H1 (cell line): ENCODE measurements around the gene ERV3-1. TPM values are rescaled to one million over a fixed set of nuclear protein-coding genes. Genes with fewer than 3 reads are reported as not detected.
"Not testable (repeated sequence)": the region's sequence is repeated elsewhere in the genome, so short reads cannot be mapped to it uniquely, and the experiment has no call there.

Source experiments
- CTCF ChIA-PET: fragments of 300-600 bp; sonication (Branson Sonifier 250); formaldehyde crosslinking; loops from one replicate; lab custom pipeline; 2021; ENCODE audit not compliant: partially characterized antibody; lab: Charles Lee
- POLR2A ChIA-PET: fragments of 300-600 bp; sonication (Branson Sonifier 250); formaldehyde crosslinking; loops from one replicate; lab custom pipeline; 2021; ENCODE audit warnings: inconsistent platforms; ENCODE audit not compliant: partially characterized antibody; lab: Charles Lee
- DNase-seq, 2 experiments: peaks; one replicate each; pipeline versions ENCODE4 v3.0.0 to v3.0.0-alpha.2; 2010 to 2022; ENCODE audit warnings: low spot score in 2 of 2, low read depth in 1 of 2, mixed read lengths in 1 of 2
- FAIRE-seq: peaks from 2 replicates; lab custom pipeline; 2011; peaks lifted over from hg19 to GRCh38; lab: Jason Lieb, UNC
- H2AFZ ChIP-seq: 2 replicates; pipeline ENCODE4 v1.8.1; 2012; ENCODE audit warnings: low read length, inconsistent platforms
- H2AK5ac ChIP-seq: 2 replicates; pipeline ENCODE4 v1.6.1; 2013; ENCODE audit warnings: low read depth, low read length
- H2BK120ac ChIP-seq: replicated peaks from 2 replicates; pipeline ENCODE3; 2013; ENCODE audit warnings: low read depth, low read length, inconsistent platforms
- H2BK12ac ChIP-seq: 2 replicates; pipeline ENCODE4 v1.6.1; 2013; ENCODE audit warnings: low read depth, low read length
- H2BK15ac ChIP-seq: 2 replicates; pipeline ENCODE4 v1.6.1; 2013; ENCODE audit warnings: low read length
- H2BK20ac ChIP-seq: 2 replicates; pipeline ENCODE4 v1.6.1; 2013; ENCODE audit warnings: low read length
- H2BK5ac ChIP-seq: 2 replicates; pipeline ENCODE4 v1.6.1; 2013; ENCODE audit warnings: low read depth, low read length
- H3K14ac ChIP-seq: 2 replicates; pipeline ENCODE4 v1.6.1; 2013; ENCODE audit warnings: inconsistent platforms; ENCODE audit not compliant: insufficient read length
- H3K18ac ChIP-seq: 2 replicates; pipeline ENCODE4 v1.6.1; 2013; ENCODE audit warnings: low read length; ENCODE audit errors: extremely low read depth
- H3K23ac ChIP-seq: 2 replicates; pipeline ENCODE4 v1.6.1; 2013; ENCODE audit warnings: inconsistent platforms; ENCODE audit not compliant: insufficient read length
- H3K23me2 ChIP-seq: 2 replicates; pipeline ENCODE4 v1.6.1; 2013; ENCODE audit warnings: low read depth, low read length
- H3K27ac ChIP-seq: 2 replicates; pipeline ENCODE4 v1.6.1; 2011; ENCODE audit warnings: low read depth, low read length, inconsistent platforms
- H3K27me3 ChIP-seq, 4 experiments: replicated peaks in 1 of 4; 1 replicate in 1 of 4; 2 replicates in 3 of 4; pipeline versions ENCODE4 v1.6.1 to v1.8.1; 2011 to 2013; ENCODE audit warnings: low read length in 3 of 4, mild to moderate bottlenecking in 3 of 4, inconsistent platforms in 2 of 4, mixed read lengths in 2 of 4, moderate library complexity in 1 of 4; ENCODE audit not compliant: control insufficient read depth in 3 of 4, insufficient read depth in 3 of 4; ENCODE audit errors: extremely low read depth in 1 of 4
- H3K36me3 ChIP-seq, 4 experiments: 2 replicates each; pipeline versions ENCODE4 v1.6.1 to v1.8.1; 2011 to 2013; ENCODE audit warnings: mild to moderate bottlenecking in 4 of 4, low read length in 3 of 4, moderate library complexity in 2 of 4, control low read depth in 1 of 4, inconsistent platforms in 1 of 4; ENCODE audit not compliant: insufficient read depth in 4 of 4, control insufficient read depth in 2 of 4
- H3K4ac ChIP-seq: replicated peaks from 2 replicates; pipeline ENCODE3; 2013; ENCODE audit warnings: low read length, low read depth, mixed read lengths, inconsistent platforms; ENCODE audit not compliant: insufficient read length
- H3K4me1 ChIP-seq, 4 experiments: replicated peaks in 1 of 4; 1 replicate in 1 of 4; 2 replicates in 3 of 4; pipeline versions ENCODE4 v1.6.1 to v1.8.1; 2011 to 2013; ENCODE audit warnings: low read length in 3 of 4, inconsistent platforms in 2 of 4, mixed read lengths in 1 of 4; ENCODE audit not compliant: insufficient read depth in 4 of 4, control insufficient read depth in 3 of 4
- H3K4me2 ChIP-seq, 2 experiments: 2 replicates each; pipeline versions ENCODE4 v1.6.1 to v1.8.1; 2011 to 2013; ENCODE audit warnings: low read depth in 2 of 2, low read length in 2 of 2, control low read depth in 1 of 2, inconsistent platforms in 1 of 2, mild to moderate bottlenecking in 1 of 2; ENCODE audit not compliant: insufficient read depth in 1 of 2
- H3K4me3 ChIP-seq, 4 experiments: fragments of 200-600, 300-600 bp in 1 of 4; sonication (generic), shearing (Covaris generic), sonication (Bioruptor Twin) in 1 of 4; 2 replicates each; pipeline versions ENCODE4 v1.5.1 to v1.8.1; 2011 to 2016; ENCODE audit warnings: low read length in 4 of 4, low read depth in 3 of 4, control low read depth in 2 of 4, inconsistent platforms in 2 of 4, mild to moderate bottlenecking in 2 of 4, mixed read lengths in 1 of 4, moderate library complexity in 1 of 4; ENCODE audit not compliant: insufficient read depth in 2 of 4; ENCODE audit errors: extremely low read depth in 1 of 4
- H3K56ac ChIP-seq: replicated peaks from 2 replicates; pipeline ENCODE3; 2013; ENCODE audit warnings: low read depth, mild to moderate bottlenecking, mixed read lengths, low read length, inconsistent platforms; ENCODE audit not compliant: insufficient read length
- H3K79me1 ChIP-seq: 2 replicates; pipeline ENCODE4 v1.6.1; 2013; ENCODE audit warnings: low read depth, low read length, control low read depth
- H3K79me2 ChIP-seq, 2 experiments: 2 replicates each; pipeline versions ENCODE4 v1.6.1 to v1.8.1; 2012 to 2013; ENCODE audit warnings: low read length in 2 of 2, mild to moderate bottlenecking in 2 of 2, inconsistent platforms in 1 of 2; ENCODE audit not compliant: insufficient read depth in 2 of 2, control insufficient read depth in 1 of 2
- H3K9ac ChIP-seq, 4 experiments: replicated peaks in 1 of 4; 1 replicate in 1 of 4; 2 replicates in 3 of 4; pipeline versions ENCODE4 v1.6.1 to v1.8.1; 2011 to 2013; ENCODE audit warnings: low read depth in 3 of 4, low read length in 3 of 4, control low read depth in 2 of 4, mild to moderate bottlenecking in 2 of 4, moderate library complexity in 2 of 4, inconsistent platforms in 1 of 4; ENCODE audit errors: extremely low read depth in 1 of 4
- H3K9me3 ChIP-seq, 2 experiments: 2 replicates each; pipeline versions ENCODE4 v1.6.1 to v1.8.1; 2012 to 2013; ENCODE audit warnings: mild to moderate bottlenecking in 2 of 2, moderate library complexity in 2 of 2, control low read depth in 1 of 2, inconsistent platforms in 1 of 2, low read depth in 1 of 2, low read length in 1 of 2, mixed read lengths in 1 of 2; ENCODE audit not compliant: insufficient read depth in 2 of 2
- H4K20me1 ChIP-seq, 2 experiments: replicated peaks in 1 of 2; 2 replicates each; pipeline versions ENCODE3 to v1.8.1; 2011 to 2013; ENCODE audit warnings: inconsistent platforms in 2 of 2, low read length in 2 of 2, mild to moderate bottlenecking in 1 of 2; ENCODE audit not compliant: insufficient read depth in 2 of 2, control insufficient read depth in 1 of 2
- H4K5ac ChIP-seq: 2 replicates; pipeline ENCODE4 v1.6.1; 2013; ENCODE audit warnings: low read length, low read depth, mixed read lengths, inconsistent platforms; ENCODE audit not compliant: insufficient read length
- H4K8ac ChIP-seq: 2 replicates; pipeline ENCODE4 v1.8.0; 2013; ENCODE audit warnings: mild to moderate bottlenecking, moderate library complexity, low read length, inconsistent platforms; ENCODE audit not compliant: insufficient read depth; ENCODE audit errors: extremely low read depth
- H4K91ac ChIP-seq: replicated peaks from 2 replicates; pipeline ENCODE3; 2013; ENCODE audit warnings: low read length, mixed read lengths, inconsistent platforms; ENCODE audit not compliant: insufficient read length
- WGBS, 2 experiments: shearing (Covaris generic) in 1 of 2; methylation state at CpG; one replicate each; pipeline versions ENCODE4 v1.1.6 to v1.1.7; 2013 to 2015; ENCODE audit warnings: low lambda C conversion rate in 2 of 2, mixed read lengths in 2 of 2, inconsistent platforms in 1 of 2, low coverage in 1 of 2, missing lambda C conversion rate in 1 of 2; ENCODE audit not compliant: insufficient replicate concordance in 2 of 2, insufficient coverage in 1 of 2, insufficient read length in 1 of 2; ENCODE audit errors: extremely low coverage in 1 of 2, missing lambda C conversion rate in 1 of 2; 5-methylcytosine and 5-hydroxymethylcytosine counted together
- polyA plus RNA-seq, 7 experiments: library from polyadenylated mRNA; depleted of rRNA in 3 of 7; stranded (reverse) in 5 of 7; unstranded in 2 of 7; fragments of >200 nt in 5 of 7; fragments of 200-250 nt in 2 of 7; gene quantifications; 1 replicate in 5 of 7; 2 replicates in 1 of 7; 4 replicates in 1 of 7; pipeline versions ENCODE4 v1.2.1 to v1.2.3, GENCODE V29; 2011 to 2013; ENCODE audit warnings: missing spikeins in 2 of 7, mixed read lengths in 2 of 7
- small RNA-seq: library from polyadenylated mRNA; stranded (forward); fragments of <200 nt; extraction: miRNeasy Mini kit (QIAGEN cat#:217004); gene quantifications from one replicate; pipeline ENCODE3, GENCODE V24; 2013; ENCODE audit not compliant: insufficient read depth
- total RNA-seq: library from RNA; stranded (reverse); fragmentation: NEBNext Ultra II Directional; extraction: Animal tissue kit (Norgen Biotek cat#: 25700); gene quantifications from 2 replicates; pipeline ENCODE4 v1.2.1, GENCODE V29; 2021

ERV3-1 gene
- total and polyA plus RNA-seq, 2 of the 8 experiments (the other 6 are each of a cell fraction or from before 2014, with no cell fraction given) = 9.5 to 9.7 TPM

DNA sequence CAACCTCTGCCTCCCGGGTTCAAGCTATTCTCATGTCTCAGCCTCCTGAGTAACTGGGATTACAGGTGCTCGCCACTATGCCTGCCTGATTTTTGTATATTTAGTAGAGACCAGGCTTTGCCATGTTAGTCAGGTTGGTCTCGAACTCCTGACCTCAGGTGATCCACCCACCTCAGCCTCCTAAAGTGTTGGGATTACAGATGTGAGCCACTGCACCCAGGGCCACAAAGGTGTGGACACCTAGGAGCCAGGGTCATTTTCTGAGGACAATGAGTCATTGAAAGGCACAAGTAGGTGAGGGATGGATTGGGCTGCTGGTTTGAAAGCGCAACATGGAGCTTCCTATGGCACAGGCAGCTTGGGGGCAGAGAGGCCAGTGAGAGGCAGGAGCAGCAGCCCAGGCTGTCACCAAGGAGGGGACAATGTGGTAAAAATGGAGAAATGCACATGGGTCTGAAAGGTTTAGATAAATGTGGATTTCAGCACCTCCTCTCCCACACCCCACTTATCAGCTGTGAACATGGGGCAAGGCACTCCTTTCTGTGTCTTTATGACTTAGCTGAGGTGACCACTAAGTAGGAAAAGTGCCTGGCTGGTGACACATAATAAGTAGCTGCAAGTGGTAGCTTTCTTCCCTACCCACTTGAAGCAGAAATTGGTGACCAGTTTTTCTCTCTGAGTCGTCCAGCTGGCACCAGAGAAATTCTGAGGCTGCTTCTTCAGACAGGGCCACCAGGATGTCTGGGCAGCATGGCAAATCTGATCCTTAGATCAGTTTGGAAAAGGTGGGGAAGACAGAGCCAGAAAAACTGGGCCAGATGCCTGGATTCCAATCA is 61.6 kb downstream of the ERV3-1 start:
- 88% methylated on average over 5 of the region's 5 CpGs; no CpG with 5 or more reads in 1 of the 2 experiments for WGBS, 2 experiments
- not testable (repeated sequence) for H3K23me2 ChIP-seq, H3K4me3 ChIP-seq, H3K79me2 ChIP-seq, H4K20me1 ChIP-seq, H2BK15ac ChIP-seq, H3K9me3 ChIP-seq, H3K4ac ChIP-seq, DNase-seq, H3K9ac ChIP-seq, H4K5ac ChIP-seq, H2BK5ac ChIP-seq, H3K14ac ChIP-seq, H3K27ac ChIP-seq, H3K18ac ChIP-seq, H3K36me3 ChIP-seq, H3K4me1 ChIP-seq, H3K4me2 ChIP-seq, H2BK120ac ChIP-seq, FAIRE-seq, H2BK20ac ChIP-seq, H4K91ac ChIP-seq, H2AK5ac ChIP-seq, H2AFZ ChIP-seq, H3K23ac ChIP-seq, H3K79me1 ChIP-seq, H3K56ac ChIP-seq, H2BK12ac ChIP-seq, H4K8ac ChIP-seq
- POLR2A ChIA-PET = interaction anchor here (1.4 kb wide), 1 partner anchor 62 kb away, joined by 3 read pairs; the partner anchor contains the start of gene ERV3-1
- peaks cover 2 to 10% (median 6%) of the 10 kb centered on the region in 4 experiments; a peak in 4 of 7 replicates for H3K27me3 ChIP-seq
- CTCF ChIA-PET = interaction anchor here (0.6 to 1.3 kb wide), 6 partner anchors 9 to 362 kb away, joined by 3 to 4 read pairs (median 3); no protein-coding TSS in a partner anchor

Small RNA genes within 50 kb of the gene (small RNA-seq; reads per million reads assigned to genes)
- gene RNU6-1229P = not detected

Other genes with a start within 250 kb of the ERV3-1 start
- 20.2 and 22.6 TPM in 2 replicates for gene ZNF138, start 212.3 kb downstream of the ERV3-1 start, total RNA-seq
- gene ZNF138, start 212.3 kb downstream of the ERV3-1 start, polyA plus RNA-seq (2011; rRNA removed) = 4.5 and 7.5 TPM in 2 replicates
- gene ZNF273, start 103.4 kb downstream of the ERV3-1 start, total RNA-seq = 21.2 and 23.2 TPM in 2 replicates
- 4.5 and 6.2 TPM in 2 replicates for gene ZNF273, start 103.4 kb downstream of the ERV3-1 start, polyA plus RNA-seq (2011; rRNA removed)
- gene ZNF117, start 15.7 kb downstream of the ERV3-1 start, total RNA-seq = 10.2 and 13.0 TPM in 2 replicates
- 2.1 and 2.9 TPM in 2 replicates for gene ZNF117, start 15.7 kb downstream of the ERV3-1 start, polyA plus RNA-seq (2011; rRNA removed)